NCI-H2227 (cell line): Measurements from ENCODE around the gene PTGS1.
A peak's percentile ranks its signal among the peaks of the same experiment; 100 is the strongest.
"Not testable (repeated sequence)": the region's sequence is repeated elsewhere in the genome, so short reads cannot be mapped to it uniquely, and the experiment has no call there.

ENCODE experiments used
- DNase-seq: peaks from one replicate; lab custom pipeline; 2025; ENCODE audit not compliant: unreplicated experiment; lab: John Stamatoyannopoulos, UW

PTGS1 gene

GRCh38 chr9:122394265-122395125, 23.7 kb downstream of the PTGS1 start:
- DNase-seq = no peak

GRCh38 chr9:122396614-122397148, 25.9 kb downstream of the PTGS1 start:
- no peak for DNase-seq

GRCh38 chr9:122397749-122398148, 26.9 kb downstream of the PTGS1 start:
- no peak for DNase-seq

GRCh38 chr9:122398371-122398924, 27.6 kb downstream of the PTGS1 start:
- no peak for DNase-seq

GRCh38 chr9:122401896-122402295, 31.1 kb downstream of the PTGS1 start:
- DNase-seq = no peak

- DNase-seq = no peak
These were observed 31.6 kb downstream of the PTGS1 start for GRCh38 chr9:122402403-122402871.

GRCh38 chr9:122402874-122403273, 32.0 kb downstream of the PTGS1 start:
- no peak for DNase-seq

GRCh38 chr9:122403381-122404000, 32.7 kb downstream of the PTGS1 start:
- no peak for DNase-seq

- DNase-seq = peak; percentile 61
These were observed 34.7 kb downstream of the PTGS1 start for GRCh38 chr9:122405304-122406069.

- peak; percentile 41 for DNase-seq
These were observed 35.5 kb downstream of the PTGS1 start for GRCh38 chr9:122406070-122406890.

GRCh38 chr9:122414108-122414507, 43.3 kb downstream of the PTGS1 start:
- DNase-seq = not testable (repeated sequence)

- DNase-seq = no peak
These were observed 47.2 kb downstream of the PTGS1 start for GRCh38 chr9:122418016-122418415.

GRCh38 chr9:122420315-122420714, 49.5 kb downstream of the PTGS1 start:
- DNase-seq = no peak

GRCh38 chr9:122425087-122425486, 54.3 kb downstream of the PTGS1 start:
- DNase-seq = no peak

GRCh38 chr9:122426723-122427122, 55.9 kb downstream of the PTGS1 start:
- no peak for DNase-seq

GRCh38 chr9:122442568-122442967, 71.7 kb downstream of the PTGS1 start:
- DNase-seq = no peak

GRCh38 chr9:122444041-122444733, 73.4 kb downstream of the PTGS1 start:
- DNase-seq = no peak
